ENCODE data around the gene ULK4. TPM values are rescaled to one million over a fixed set of nuclear protein-coding genes. Genes with fewer than 3 reads are reported as not detected.
"Not testable (repeated sequence)": the region's sequence is repeated elsewhere in the genome, so short reads cannot be mapped to it uniquely, and the experiment has no call there.

Gene ULK4
- total and polyA plus RNA-seq, 10 donors: 2.0 to 33.3 (median 12.9) TPM

GRCh38 chr3:41411065-41411464 is 550.8 kb downstream of the ULK4 start:
- intact Hi-C loops (cut with DNase I; ENCODE audit: low total_unique reads): no loop called here
- 74 to 93% (median 83%) methylated on average over 1 of the region's 1 CpG for WGBS, 5 donors
- Histone ChIP-seq H3K4me3 (no peak overlapping the region), H3K4me1 (no peaks in the 10 kb centered on the region), H3K36me3 (no peaks in the 10 kb centered on the region), H3K27me3 (replicated peaks in 1 of 7) (no peaks in the 10 kb centered on the region), H3K9me3 (no peaks in the 10 kb centered on the region), H3K27ac (no peak overlapping the region)
- no peak for DNase-seq
- TF ChIP-seq CTCF (IDR thresholded peaks at IDR 0.05 in 8 of 11, conservative IDR thresholded peaks at IDR 0.05 in 3 of 11): no peak
- no peak for TF ChIP-seq POLR2AphosphoS5 (IDR thresholded peaks at IDR 0.05)
- no peak for TF ChIP-seq POLR2A (IDR thresholded peaks at IDR 0.05)

- WGBS, 5 donors: 60 to 72% (median 64%) methylated on average over 2 of the region's 2 CpGs
- TF ChIP-seq POLR2A (IDR thresholded peaks at IDR 0.05) (no peak), CTCF (IDR thresholded peaks at IDR 0.05 in 8 of 11, conservative IDR thresholded peaks at IDR 0.05 in 3 of 11) (no peak), POLR2AphosphoS5 (IDR thresholded peaks at IDR 0.05) (no peak)
- intact Hi-C loops (cut with DNase I; ENCODE audit: low total_unique reads): no loop called here
- Histone ChIP-seq H3K9me3 (no peaks in the 10 kb centered on the region), H3K4me1 (no peaks in the 10 kb centered on the region), H3K27me3 (replicated peaks in 1 of 7) (no peaks in the 10 kb centered on the region), H3K4me3 (no peak overlapping the region), H3K36me3 (no peaks in the 10 kb centered on the region), H3K27ac (no peak overlapping the region)
- DNase-seq: no peak
These were observed 556.4 kb downstream of the ULK4 start for GRCh38 chr3:41405466-41405865.

- no peaks in the 10 kb centered on the region for H3K36me3 ChIP-seq
- no peak overlapping the region for H3K4me3 ChIP-seq
- H3K27ac ChIP-seq: no peak overlapping the region
- no peaks in the 10 kb centered on the region for H3K9me3 ChIP-seq
- H3K27me3 ChIP-seq (replicated peaks in 1 of 7): no peaks in the 10 kb centered on the region
- intact Hi-C loops (cut with DNase I; ENCODE audit: low total_unique reads): no loop called here
- WGBS, 5 donors: 86 to 98% (median 90%) methylated on average over 1 of the region's 1 CpG
- TF ChIP-seq CTCF (IDR thresholded peaks at IDR 0.05 in 8 of 11, conservative IDR thresholded peaks at IDR 0.05 in 3 of 11): no peak
- TF ChIP-seq POLR2A (IDR thresholded peaks at IDR 0.05): no peak
- no peak for TF ChIP-seq POLR2AphosphoS5 (IDR thresholded peaks at IDR 0.05)
- H3K4me1 ChIP-seq: no peaks in the 10 kb centered on the region
- no peak for DNase-seq
These were observed 557.3 kb downstream of the ULK4 start for GRCh38 chr3:41404582-41404981.

GRCh38 chr3:41394896-41395295 is 567.0 kb downstream of the ULK4 start:
- peaks cover 0 to 11% (median 0%) of the 10 kb centered on the region in 6 donors for H3K36me3 ChIP-seq
- TF ChIP-seq POLR2A (IDR thresholded peaks at IDR 0.05) (no peak), CTCF (IDR thresholded peaks at IDR 0.05 in 8 of 11, conservative IDR thresholded peaks at IDR 0.05 in 3 of 11) (no peak)
- H3K4me1 ChIP-seq: no peaks in the 10 kb centered on the region
- no peak overlapping the region for H3K27ac ChIP-seq
- H3K9me3 ChIP-seq: no peaks in the 10 kb centered on the region
- no peak for DNase-seq
- WGBS, 5 donors: 89 to 97% (median 94%) methylated on average over 1 of the region's 1 CpG
- no peaks in the 10 kb centered on the region for H3K27me3 ChIP-seq (replicated peaks in 1 of 7)
- intact Hi-C loops (cut with DNase I; ENCODE audit: low total_unique reads): no loop called here
- H3K4me3 ChIP-seq: no peak overlapping the region

- H3K4me3 ChIP-seq; H3K27ac ChIP-seq; intact Hi-C loops (cut with DNase I; ENCODE audit: low total_unique reads); DNase-seq; H3K27me3 ChIP-seq (replicated peaks in 1 of 7); H3K4me1 ChIP-seq; H3K36me3 ChIP-seq: not testable (repeated sequence)
- H3K9me3 ChIP-seq: peaks cover 0 to 30% (median 21%) of the 10 kb centered on the region in 8 donors
- WGBS, 5 donors: 73 to 78% (median 78%) methylated on average over 7 to 11 of the region's 11 CpGs
These were observed 591.0 kb downstream of the ULK4 start for GRCh38 chr3:41370765-41371535.

Measured in spleen (tissue), 11 donors.